ENCODE measurements around the gene MYH7B. TPM values are rescaled to one million over a fixed set of nuclear protein-coding genes. Genes with fewer than 3 reads are reported as not detected.
A peak's percentile ranks its signal among the peaks of the same experiment; 100 is the strongest.

MYH7B gene
- total RNA-seq, 1 experiment from 2014 or later: 0.10 TPM

GRCh38 chr20:34997774-34998173 lies 42.1 kb downstream of the MYH7B start:
- H3K36me3 ChIP-seq (replicated peaks; ENCODE audit: control insufficient read depth, insufficient read depth, low read length): peaks cover 23% of the 10 kb centered on the region
- peak; percentile 31 for DNase-seq
- no peak overlapping the region for H3K4me3 ChIP-seq (ENCODE audit: insufficient read depth, low read depth, low read length)
- no peaks in the 10 kb centered on the region for H3K27me3 ChIP-seq (ENCODE audit: control insufficient read depth, insufficient read depth, low read length)

- Histone ChIP-seq H3K27me3 (ENCODE audit: control insufficient read depth, insufficient read depth, low read length) (no peaks in the 10 kb centered on the region), H3K36me3 (replicated peaks; ENCODE audit: control insufficient read depth, insufficient read depth, low read length) (peaks cover 29% of the 10 kb centered on the region), H3K4me3 (ENCODE audit: insufficient read depth, low read depth, low read length) (no peak overlapping the region)
- peak; percentile 86 for DNase-seq
Measured at GRCh38 chr20:34998331-34998950, 42.8 kb downstream of the MYH7B start.

GRCh38 chr20:34999021-34999451 lies 43.4 kb downstream of the MYH7B start:
- Histone ChIP-seq H3K27me3 (ENCODE audit: control insufficient read depth, insufficient read depth, low read length) (no peaks in the 10 kb centered on the region), H3K4me3 (ENCODE audit: insufficient read depth, low read depth, low read length) (no peak overlapping the region), H3K36me3 (replicated peaks; ENCODE audit: control insufficient read depth, insufficient read depth, low read length) (peaks cover 34% of the 10 kb centered on the region)
- DNase-seq: peak; percentile 32

- H3K27me3 ChIP-seq (ENCODE audit: control insufficient read depth, insufficient read depth, low read length): no peaks in the 10 kb centered on the region
- no peak for DNase-seq
- H3K36me3 ChIP-seq (replicated peaks; ENCODE audit: control insufficient read depth, insufficient read depth, low read length): peaks cover 41% of the 10 kb centered on the region
- no peak overlapping the region for H3K4me3 ChIP-seq (ENCODE audit: insufficient read depth, low read depth, low read length)
Measured at GRCh38 chr20:34999782-35000181, 44.1 kb downstream of the MYH7B start.

- DNase-seq: peak; percentile 44
- Histone ChIP-seq H3K36me3 (replicated peaks; ENCODE audit: control insufficient read depth, insufficient read depth, low read length) (peaks cover 47% of the 10 kb centered on the region), H3K27me3 (ENCODE audit: control insufficient read depth, insufficient read depth, low read length) (no peaks in the 10 kb centered on the region), H3K4me3 (ENCODE audit: insufficient read depth, low read depth, low read length) (no peak overlapping the region)
Measured at GRCh38 chr20:35000311-35000921, 44.7 kb downstream of the MYH7B start.

- Histone ChIP-seq H3K4me3 (ENCODE audit: insufficient read depth, low read depth, low read length) (no peak overlapping the region), H3K36me3 (replicated peaks; ENCODE audit: control insufficient read depth, insufficient read depth, low read length) (peaks cover 48% of the 10 kb centered on the region), H3K27me3 (ENCODE audit: control insufficient read depth, insufficient read depth, low read length) (no peaks in the 10 kb centered on the region)
- peak; percentile 45 for DNase-seq
Measured at GRCh38 chr20:35000922-35001595, 45.4 kb downstream of the MYH7B start.

- no peak overlapping the region for H3K4me3 ChIP-seq (ENCODE audit: insufficient read depth, low read depth, low read length)
- DNase-seq: peak; percentile 88
- H3K36me3 ChIP-seq (replicated peaks; ENCODE audit: control insufficient read depth, insufficient read depth, low read length): peaks cover 55% of the 10 kb centered on the region
- no peaks in the 10 kb centered on the region for H3K27me3 ChIP-seq (ENCODE audit: control insufficient read depth, insufficient read depth, low read length)
Measured at GRCh38 chr20:35001596-35002362, 46.1 kb downstream of the MYH7B start.

- Histone ChIP-seq H3K36me3 (replicated peaks; ENCODE audit: control insufficient read depth, insufficient read depth, low read length) (peaks cover 60% of the 10 kb centered on the region), H3K27me3 (ENCODE audit: control insufficient read depth, insufficient read depth, low read length) (no peaks in the 10 kb centered on the region), H3K4me3 (ENCODE audit: insufficient read depth, low read depth, low read length) (no peak overlapping the region)
- peak; percentile 51 for DNase-seq
Measured at GRCh38 chr20:35002426-35003210, 47.0 kb downstream of the MYH7B start.

- no peaks in the 10 kb centered on the region for H3K27me3 ChIP-seq (ENCODE audit: control insufficient read depth, insufficient read depth, low read length)
- no peak overlapping the region for H3K4me3 ChIP-seq (ENCODE audit: insufficient read depth, low read depth, low read length)
- DNase-seq: peak; percentile 45
- peaks cover 68% of the 10 kb centered on the region for H3K36me3 ChIP-seq (replicated peaks; ENCODE audit: control insufficient read depth, insufficient read depth, low read length)
Measured at GRCh38 chr20:35003211-35004031, 47.8 kb downstream of the MYH7B start.

GRCh38 chr20:35004051-35004725 lies 48.5 kb downstream of the MYH7B start:
- peak; percentile 45 for DNase-seq
- Histone ChIP-seq H3K4me3 (ENCODE audit: insufficient read depth, low read depth, low read length) (no peak overlapping the region), H3K36me3 (replicated peaks; ENCODE audit: control insufficient read depth, insufficient read depth, low read length) (peaks cover 72% of the 10 kb centered on the region), H3K27me3 (ENCODE audit: control insufficient read depth, insufficient read depth, low read length) (no peaks in the 10 kb centered on the region)

GRCh38 chr20:35004749-35005462 lies 49.2 kb downstream of the MYH7B start:
- no peak overlapping the region for H3K4me3 ChIP-seq (ENCODE audit: insufficient read depth, low read depth, low read length)
- peak; percentile 32 for DNase-seq
- H3K27me3 ChIP-seq (ENCODE audit: control insufficient read depth, insufficient read depth, low read length): no peaks in the 10 kb centered on the region
- H3K36me3 ChIP-seq (replicated peaks; ENCODE audit: control insufficient read depth, insufficient read depth, low read length): peaks cover 76% of the 10 kb centered on the region
